ENCODE results near the gene DNAJC16. TPM values are rescaled to one million over a fixed set of nuclear protein-coding genes. Genes with fewer than 3 reads are reported as not detected.

DNAJC16 gene
- 24.2 and 33.6 TPM in 2 replicates for total RNA-seq (ENCODE audit: low replicate concordance)

DNA sequence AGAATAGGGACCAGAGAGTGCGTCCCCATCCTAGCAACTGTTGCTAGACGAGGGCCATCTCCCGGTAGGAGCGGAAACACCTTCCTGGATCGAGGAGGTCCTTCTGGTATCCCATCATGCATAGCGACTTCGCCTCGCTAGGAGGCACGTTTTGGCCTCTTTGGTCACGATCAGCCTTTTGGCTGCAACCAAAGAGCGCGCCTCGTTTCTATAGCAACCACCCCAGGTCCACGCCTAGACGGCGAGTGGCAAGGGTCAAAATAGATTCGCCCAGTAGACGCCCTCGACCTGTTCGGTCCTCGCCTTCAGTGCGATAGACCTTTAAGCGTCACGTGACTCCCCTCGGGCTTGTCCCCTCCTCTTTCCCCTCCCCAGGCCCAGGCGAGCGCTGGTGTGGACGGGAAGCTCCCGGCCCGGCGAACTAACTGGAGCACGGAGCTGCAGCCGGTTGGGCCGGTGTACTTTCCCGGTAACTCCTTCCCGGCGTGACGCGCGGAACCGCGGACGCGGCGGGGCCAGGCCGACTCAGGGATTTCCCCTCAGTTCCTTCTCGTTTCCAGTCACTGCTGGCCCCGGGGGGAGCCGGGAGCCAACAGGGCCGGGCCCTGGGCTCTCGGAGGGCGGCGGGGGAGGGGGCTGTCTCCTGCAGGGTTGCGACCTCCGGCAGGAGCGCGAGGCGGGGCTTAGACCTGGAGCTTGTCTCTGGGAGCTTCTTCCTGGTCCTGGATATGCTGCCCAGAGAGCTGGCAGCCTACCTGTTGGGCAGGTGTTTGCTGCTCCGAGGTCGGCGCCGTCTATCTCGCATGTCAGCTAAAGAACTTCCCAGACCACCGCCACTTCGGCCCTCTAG lies at the start of gene DNAJC16:
Gene DNAJC16, plus strand, starts transcription at position 359 of the 850 bp plus-strand sequence. CDS start 2,258 bp downstream, outside the sequence.
- H4K20me1 ChIP-seq (ENCODE audit: low read depth), result peaks cover 16% of the 10 kb centered on the region
- peak within 1 kb of the TSS; percentile 99 for H3K4me2 ChIP-seq
- peaks cover 26% of the 10 kb centered on the region for H3K4me1 ChIP-seq
- peaks cover 51% of the 10 kb centered on the region for H3K79me2 ChIP-seq (ENCODE audit: low read depth)
- Mint-ChIP-seq H3K4me1 (peaks cover 38% of the 10 kb centered on the region), H3K27me3 (ENCODE audit: insufficient read depth, low read depth) (no peaks in the 10 kb centered on the region), H3K27ac (peak within 1 kb of the TSS; percentile 27), H3K36me3 (peaks cover 4% of the 10 kb centered on the region), H3K9me3 (no peaks in the 10 kb centered on the region), H3K4me3 (peak within 1 kb of the TSS; percentile 89)
- H3K9ac ChIP-seq, result peak within 1 kb of the TSS; percentile 64
- H3K4me3 ChIP-seq, result peak within 1 kb of the TSS; percentile 76
- H3K36me3 ChIP-seq, result no peaks in the 10 kb centered on the region
- peak; percentile 100 for DNase-seq (ENCODE audit: low spot score)
- peak within 1 kb of the TSS; percentile 88 for H2AFZ ChIP-seq (replicated peaks)
- no peaks in the 10 kb centered on the region for H3K27me3 ChIP-seq
- peaks cover 33% of the 10 kb centered on the region for H3F3A ChIP-seq (ENCODE audit: low read depth)
- TF ChIP-seq EZH2phosphoT487 (IDR thresholded peaks at IDR 0.05) (no peak), EZH2 (IDR thresholded peaks at IDR 0.05) (no peak)
- TF ChIP-seq, protein P1, sequence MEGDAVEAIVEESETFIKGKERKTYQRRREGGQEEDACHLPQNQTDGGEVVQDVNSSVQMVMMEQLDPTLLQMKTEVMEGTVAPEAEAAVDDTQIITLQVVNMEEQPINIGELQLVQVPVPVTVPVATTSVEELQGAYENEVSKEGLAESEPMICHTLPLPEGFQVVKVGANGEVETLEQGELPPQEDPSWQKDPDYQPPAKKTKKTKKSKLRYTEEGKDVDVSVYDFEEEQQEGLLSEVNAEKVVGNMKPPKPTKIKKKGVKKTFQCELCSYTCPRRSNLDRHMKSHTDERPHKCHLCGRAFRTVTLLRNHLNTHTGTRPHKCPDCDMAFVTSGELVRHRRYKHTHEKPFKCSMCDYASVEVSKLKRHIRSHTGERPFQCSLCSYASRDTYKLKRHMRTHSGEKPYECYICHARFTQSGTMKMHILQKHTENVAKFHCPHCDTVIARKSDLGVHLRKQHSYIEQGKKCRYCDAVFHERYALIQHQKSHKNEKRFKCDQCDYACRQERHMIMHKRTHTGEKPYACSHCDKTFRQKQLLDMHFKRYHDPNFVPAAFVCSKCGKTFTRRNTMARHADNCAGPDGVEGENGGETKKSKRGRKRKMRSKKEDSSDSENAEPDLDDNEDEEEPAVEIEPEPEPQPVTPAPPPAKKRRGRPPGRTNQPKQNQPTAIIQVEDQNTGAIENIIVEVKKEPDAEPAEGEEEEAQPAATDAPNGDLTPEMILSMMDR (IDR thresholded peaks at IDR 0.05), result peak; percentile 28
- H3K9me3 ChIP-seq (ENCODE audit: low read depth), result no peaks in the 10 kb centered on the region
- H3K27ac ChIP-seq, result peak within 1 kb of the TSS; percentile 92

DNA sequence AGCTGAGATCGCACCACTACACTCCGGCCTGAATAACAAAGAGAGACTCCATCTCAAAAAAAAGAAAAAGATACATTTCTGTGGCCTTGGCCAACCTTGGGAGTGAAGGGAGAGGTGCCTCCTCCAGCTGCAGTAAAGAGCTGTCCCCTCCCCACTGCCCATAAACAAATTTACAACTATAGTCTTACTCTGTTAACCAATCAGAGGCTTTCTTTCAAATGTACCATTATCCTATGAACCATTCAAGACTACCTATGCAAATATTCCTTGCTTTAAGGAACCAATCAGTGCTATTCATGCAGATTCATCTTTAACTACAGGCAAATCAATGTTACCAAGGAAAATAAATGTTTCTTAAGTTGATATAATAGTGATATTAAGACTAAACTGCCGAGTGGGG lies 49.7 kb upstream of the DNAJC16 start:
- Histone ChIP-seq H3K27me3 (no peaks in the 10 kb centered on the region), H3K36me3 (no peaks in the 10 kb centered on the region), H3K4me1 (no peaks in the 10 kb centered on the region), H2AFZ (replicated peaks) (no peak overlapping the region), H4K20me1 (ENCODE audit: low read depth) (no peaks in the 10 kb centered on the region), H3K4me3 (no peak overlapping the region), H3K9ac (no peak overlapping the region), H3K9me3 (ENCODE audit: low read depth) (no peaks in the 10 kb centered on the region), H3K27ac (no peak overlapping the region), H3K4me2 (no peak overlapping the region), H3F3A (ENCODE audit: low read depth) (no peaks in the 10 kb centered on the region), H3K79me2 (ENCODE audit: low read depth) (no peaks in the 10 kb centered on the region)
- Mint-ChIP-seq H3K27me3 (ENCODE audit: insufficient read depth, low read depth) (peaks cover 2% of the 10 kb centered on the region), H3K4me3 (no peak overlapping the region), H3K9me3 (no peaks in the 10 kb centered on the region), H3K27ac (no peak overlapping the region), H3K36me3 (no peaks in the 10 kb centered on the region), H3K4me1 (no peaks in the 10 kb centered on the region)
- DNase-seq (ENCODE audit: low spot score), result no peak
- TF ChIP-seq EZH2phosphoT487 (IDR thresholded peaks at IDR 0.05) (no peak), EZH2 (IDR thresholded peaks at IDR 0.05) (no peak)
- TF ChIP-seq, protein P1 (IDR thresholded peaks at IDR 0.05), result no peak

DNA sequence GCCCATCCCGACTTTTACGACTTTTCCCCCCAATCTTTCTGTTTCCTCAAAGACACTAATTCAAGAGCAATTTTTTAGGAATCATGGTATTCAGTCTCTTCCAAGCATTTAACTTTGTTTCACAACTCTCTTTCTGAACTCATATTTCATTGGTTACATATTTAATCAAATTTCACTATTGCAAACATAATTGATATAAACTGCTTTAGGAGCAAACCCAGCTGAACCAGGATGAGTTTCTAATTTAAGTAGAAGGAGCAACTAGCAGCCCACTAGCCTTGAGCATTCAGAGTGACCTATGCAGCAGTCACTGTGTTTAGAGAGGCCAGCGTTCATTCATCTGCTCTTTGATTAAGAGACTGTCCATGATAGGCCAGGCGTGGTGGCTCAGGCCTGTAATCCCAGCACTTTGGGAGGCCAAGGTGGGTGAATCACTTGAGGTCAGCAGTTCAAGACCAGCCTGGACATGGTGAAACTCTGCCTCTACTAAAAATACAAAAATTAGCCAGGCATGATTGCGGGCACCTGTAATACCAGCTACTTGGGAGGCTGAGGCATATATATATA lies 48.9 kb upstream of the DNAJC16 start:
- no peak overlapping the region for H3K27ac Mint-ChIP-seq
- no peak overlapping the region for H2AFZ ChIP-seq (replicated peaks)
- H3K9ac ChIP-seq, result no peak overlapping the region
- H3K36me3 Mint-ChIP-seq, result no peaks in the 10 kb centered on the region
- no peaks in the 10 kb centered on the region for H3K79me2 ChIP-seq (ENCODE audit: low read depth)
- H3K4me2 ChIP-seq, result no peak overlapping the region
- no peak for DNase-seq (ENCODE audit: low spot score)
- no peaks in the 10 kb centered on the region for H3K36me3 ChIP-seq
- H3K27ac ChIP-seq, result no peak overlapping the region
- H3K27me3 Mint-ChIP-seq (ENCODE audit: insufficient read depth, low read depth), result no peaks in the 10 kb centered on the region
- H3F3A ChIP-seq (ENCODE audit: low read depth), result no peaks in the 10 kb centered on the region
- no peaks in the 10 kb centered on the region for H4K20me1 ChIP-seq (ENCODE audit: low read depth)
- no peaks in the 10 kb centered on the region for H3K9me3 Mint-ChIP-seq
- no peak overlapping the region for H3K4me3 Mint-ChIP-seq
- no peak overlapping the region for H3K4me3 ChIP-seq
- no peaks in the 10 kb centered on the region for H3K4me1 Mint-ChIP-seq
- no peaks in the 10 kb centered on the region for H3K9me3 ChIP-seq (ENCODE audit: low read depth)
- TF ChIP-seq EZH2phosphoT487 (IDR thresholded peaks at IDR 0.05), result no peak
- no peak for TF ChIP-seq EZH2 (IDR thresholded peaks at IDR 0.05)
- TF ChIP-seq, protein P1 (IDR thresholded peaks at IDR 0.05), result no peak
- no peaks in the 10 kb centered on the region for H3K27me3 ChIP-seq
- H3K4me1 ChIP-seq, result no peaks in the 10 kb centered on the region

Measured in neural progenitor cell (in vitro differentiated cells).